ENCODE data around the gene SPAG16. TPM values are rescaled to one million over a fixed set of nuclear protein-coding genes. Genes with fewer than 3 reads are reported as not detected.

SPAG16 gene
- total RNA-seq, 4 donors from 2014 or later, result 1.2 to 30.8 (median 16.2) TPM

GRCh38 chr2:213259266-213259665, 25.0 kb upstream of the SPAG16 start:
- no peaks in the 10 kb centered on the region for H3K27me3 ChIP-seq
- WGBS, 2 donors (ENCODE audit: low coverage in 1 of 2), result 77 to 83% methylated on average over 1 of the region's 1 CpG
- DNase-seq, result no peak
- H3K4me1 ChIP-seq, result no peaks in the 10 kb centered on the region
- TF ChIP-seq EP300 (IDR thresholded peaks at IDR 0.05; ENCODE audit: low read depth) (no peak), POLR2A (IDR thresholded peaks at IDR 0.05) (no peak), CTCF (IDR thresholded peaks at IDR 0.05) (no peak), POLR2AphosphoS5 (IDR thresholded peaks at IDR 0.05) (no peak)
- intact Hi-C loops (cut with DNase I; ENCODE audit: low total_unique reads) (no loop called here), in situ Hi-C loops (cut with MboI; ENCODE audit: low pct_ligation_motif_present in 1 of 4, low pct_unique_long_range_greater_than_20kb in 1 of 4, low sequenced_read_pairs in 3 of 4) (loop anchor here in 2 of 4 donors (25.0 kb wide), 1 partner anchor 2003 kb away; no protein-coding TSS in a partner anchor)
- H3K36me3 ChIP-seq, result no peaks in the 10 kb centered on the region
- no peak overlapping the region for H3K27ac ChIP-seq
- H3K9me3 ChIP-seq, result no peaks in the 10 kb centered on the region
- no peak overlapping the region for H3K4me3 ChIP-seq

GRCh38 chr2:213261237-213261636, 23.0 kb upstream of the SPAG16 start:
- Histone ChIP-seq H3K27ac (no peak overlapping the region), H3K4me3 (no peak overlapping the region), H3K9me3 (no peaks in the 10 kb centered on the region), H3K27me3 (no peaks in the 10 kb centered on the region), H3K36me3 (no peaks in the 10 kb centered on the region), H3K4me1 (no peaks in the 10 kb centered on the region)
- TF ChIP-seq CTCF (IDR thresholded peaks at IDR 0.05) (no peak), POLR2AphosphoS5 (IDR thresholded peaks at IDR 0.05) (no peak), POLR2A (IDR thresholded peaks at IDR 0.05) (no peak), EP300 (IDR thresholded peaks at IDR 0.05; ENCODE audit: low read depth) (no peak)
- in situ Hi-C loops (cut with MboI; ENCODE audit: low pct_ligation_motif_present in 1 of 4, low pct_unique_long_range_greater_than_20kb in 1 of 4, low sequenced_read_pairs in 3 of 4), result loop anchor here in 2 of 4 donors (25.0 kb wide), 1 partner anchor 2001 kb away; no protein-coding TSS in a partner anchor
- no peak for DNase-seq
- WGBS, 2 donors (ENCODE audit: low coverage in 1 of 2), result 78 to 83% methylated on average over 1 of the region's 1 CpG
- intact Hi-C loops (cut with DNase I; ENCODE audit: low total_unique reads), result no loop called here

- in situ Hi-C loops (cut with MboI; ENCODE audit: low pct_ligation_motif_present in 1 of 4, low pct_unique_long_range_greater_than_20kb in 1 of 4, low sequenced_read_pairs in 3 of 4), result loop anchor here in 2 of 4 donors (25.0 kb wide), 1 partner anchor 2001 kb away; no protein-coding TSS in a partner anchor
- WGBS, 2 donors (ENCODE audit: low coverage in 1 of 2), result 62 to 74% methylated on average over 6 of the region's 6 CpGs
Measured at GRCh38 chr2:213261715-213262114, 22.5 kb upstream of the SPAG16 start.

GRCh38 chr2:213265679-213266078, 18.6 kb upstream of the SPAG16 start:
- H3K4me1 ChIP-seq, result no peaks in the 10 kb centered on the region
- no peak overlapping the region for H3K4me3 ChIP-seq
- H3K36me3 ChIP-seq, result no peaks in the 10 kb centered on the region
- in situ Hi-C loops (cut with MboI; ENCODE audit: low pct_ligation_motif_present in 1 of 4, low pct_unique_long_range_greater_than_20kb in 1 of 4, low sequenced_read_pairs in 3 of 4), result loop anchor here in 2 of 4 donors (25.0 kb wide), 1 partner anchor 1997 kb away; no protein-coding TSS in a partner anchor
- DNase-seq, result no peak
- no peak for TF ChIP-seq EP300 (IDR thresholded peaks at IDR 0.05; ENCODE audit: low read depth)
- TF ChIP-seq POLR2AphosphoS5 (IDR thresholded peaks at IDR 0.05), result no peak
- TF ChIP-seq CTCF (IDR thresholded peaks at IDR 0.05), result no peak
- no peak for TF ChIP-seq POLR2A (IDR thresholded peaks at IDR 0.05)
- 69 to 80% methylated on average over 1 to 3 of the region's 3 CpGs for WGBS, 2 donors (ENCODE audit: low coverage in 1 of 2)
- no peaks in the 10 kb centered on the region for H3K27me3 ChIP-seq
- no peaks in the 10 kb centered on the region for H3K9me3 ChIP-seq
- H3K27ac ChIP-seq, result no peak overlapping the region
- intact Hi-C loops (cut with DNase I; ENCODE audit: low total_unique reads), result no loop called here

More at GRCh38 chr2:213261715-213262114, 22.5 kb upstream of the SPAG16 start:
- Histone ChIP-seq H3K9me3 (no peaks in the 10 kb centered on the region), H3K27ac (no peak overlapping the region), H3K4me1 (no peaks in the 10 kb centered on the region), H3K4me3 (no peak overlapping the region), H3K36me3 (no peaks in the 10 kb centered on the region), H3K27me3 (no peaks in the 10 kb centered on the region)
- no peak for DNase-seq
- intact Hi-C loops (cut with DNase I; ENCODE audit: low total_unique reads), result no loop called here
- TF ChIP-seq EP300 (IDR thresholded peaks at IDR 0.05; ENCODE audit: low read depth) (no peak), CTCF (IDR thresholded peaks at IDR 0.05) (no peak), POLR2AphosphoS5 (IDR thresholded peaks at IDR 0.05) (no peak), POLR2A (IDR thresholded peaks at IDR 0.05) (no peak)

Measured in transverse colon (tissue), 4 donors.